ENCODE data around the gene PDE8B.

DNA sequence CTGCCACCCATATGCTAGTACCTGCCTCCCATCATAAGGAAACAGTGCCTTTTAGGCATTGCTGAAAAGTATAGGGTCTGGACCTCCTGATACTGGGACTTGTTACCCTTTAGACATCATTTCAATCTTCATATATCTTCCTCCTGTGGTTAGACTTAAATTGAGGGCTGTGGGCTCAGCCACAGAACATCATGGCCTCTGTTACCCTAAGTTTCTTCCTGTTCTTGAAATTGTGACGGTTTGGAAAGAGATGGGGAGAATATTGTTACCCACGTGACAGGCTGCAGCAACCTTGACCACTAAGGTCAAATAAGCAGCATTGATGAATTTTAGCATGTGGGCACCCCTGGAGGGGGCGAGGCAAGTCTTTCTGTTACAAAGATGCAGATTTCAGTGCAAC is 87.7 kb downstream of the PDE8B start:
- TF ChIP-seq, protein P1, sequence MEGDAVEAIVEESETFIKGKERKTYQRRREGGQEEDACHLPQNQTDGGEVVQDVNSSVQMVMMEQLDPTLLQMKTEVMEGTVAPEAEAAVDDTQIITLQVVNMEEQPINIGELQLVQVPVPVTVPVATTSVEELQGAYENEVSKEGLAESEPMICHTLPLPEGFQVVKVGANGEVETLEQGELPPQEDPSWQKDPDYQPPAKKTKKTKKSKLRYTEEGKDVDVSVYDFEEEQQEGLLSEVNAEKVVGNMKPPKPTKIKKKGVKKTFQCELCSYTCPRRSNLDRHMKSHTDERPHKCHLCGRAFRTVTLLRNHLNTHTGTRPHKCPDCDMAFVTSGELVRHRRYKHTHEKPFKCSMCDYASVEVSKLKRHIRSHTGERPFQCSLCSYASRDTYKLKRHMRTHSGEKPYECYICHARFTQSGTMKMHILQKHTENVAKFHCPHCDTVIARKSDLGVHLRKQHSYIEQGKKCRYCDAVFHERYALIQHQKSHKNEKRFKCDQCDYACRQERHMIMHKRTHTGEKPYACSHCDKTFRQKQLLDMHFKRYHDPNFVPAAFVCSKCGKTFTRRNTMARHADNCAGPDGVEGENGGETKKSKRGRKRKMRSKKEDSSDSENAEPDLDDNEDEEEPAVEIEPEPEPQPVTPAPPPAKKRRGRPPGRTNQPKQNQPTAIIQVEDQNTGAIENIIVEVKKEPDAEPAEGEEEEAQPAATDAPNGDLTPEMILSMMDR (IDR thresholded peaks at IDR 0.05; ENCODE audit: low read length): no peak
- TF ChIP-seq EZH2 (optimal IDR thresholded peaks at IDR 0.05; ENCODE audit: low read depth, low read length) (no peak), EZH2phosphoT487 (IDR thresholded peaks at IDR 0.05; ENCODE audit: low read length) (no peak)

Data from MM.1S (cell line).